HG03469 (cell line): Measurements from ENCODE around the gene PMM1.
"Not testable (repeated sequence)": the region's sequence is repeated elsewhere in the genome, so short reads cannot be mapped to it uniquely, and the experiment has no call there.

Experiments
- ATAC-seq: cut with Tn5 transposase; IDR thresholded peaks from one replicate; pipeline ENCODE4 v1.9.1; 2021; ENCODE audit warnings: mild to moderate bottlenecking, moderate library complexity, moderate number of reproducible peaks; ENCODE audit not compliant: unreplicated experiment

PMM1 gene

DNA sequence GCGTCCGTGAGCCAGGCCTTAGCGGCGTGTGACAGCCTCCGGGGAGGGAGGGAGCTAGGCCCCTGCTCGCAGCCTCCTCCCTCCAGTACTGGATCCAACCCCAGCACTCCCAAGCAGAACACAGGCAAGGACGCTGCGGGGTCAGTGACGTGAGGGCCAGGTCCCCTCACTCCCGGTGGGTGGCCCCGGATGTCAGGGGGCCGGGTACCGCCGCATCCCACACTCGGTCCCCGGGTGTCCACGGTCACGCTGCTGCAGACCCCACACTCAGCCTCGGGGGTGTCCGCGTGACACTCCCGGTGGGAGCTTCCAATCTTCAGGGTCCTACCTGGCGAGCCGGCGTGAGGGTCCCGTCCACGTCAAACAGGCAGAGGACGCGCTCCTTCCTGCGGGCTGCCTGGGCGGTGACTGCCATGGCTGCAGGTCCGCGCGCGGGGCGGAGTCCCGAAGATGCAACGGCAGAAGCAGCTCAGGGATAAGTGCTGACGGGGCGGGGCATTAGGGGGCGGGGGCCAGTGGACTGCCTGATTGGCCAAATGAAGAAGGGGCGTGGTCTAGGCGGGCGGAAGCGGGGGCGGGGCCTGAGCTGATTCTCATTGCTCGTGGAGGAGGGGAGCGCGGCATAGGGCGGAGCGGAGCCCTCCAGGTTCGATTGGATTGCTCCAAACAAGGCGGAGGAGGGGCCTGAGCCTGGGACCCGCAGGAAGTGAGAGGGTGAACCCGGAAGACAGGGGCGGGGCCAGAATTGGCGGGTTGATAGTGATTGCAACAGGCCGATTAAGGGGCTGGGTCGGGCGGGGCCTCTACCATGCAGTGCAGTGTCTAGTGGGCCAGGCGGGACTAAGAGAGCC is at the start of gene PMM1:
TSS of gene PMM1 (minus strand) at position 450 of the 851 bp plus-strand sequence. CDS start at position 415, 35 bp downstream.
- peak; percentile 84 for ATAC-seq

DNA sequence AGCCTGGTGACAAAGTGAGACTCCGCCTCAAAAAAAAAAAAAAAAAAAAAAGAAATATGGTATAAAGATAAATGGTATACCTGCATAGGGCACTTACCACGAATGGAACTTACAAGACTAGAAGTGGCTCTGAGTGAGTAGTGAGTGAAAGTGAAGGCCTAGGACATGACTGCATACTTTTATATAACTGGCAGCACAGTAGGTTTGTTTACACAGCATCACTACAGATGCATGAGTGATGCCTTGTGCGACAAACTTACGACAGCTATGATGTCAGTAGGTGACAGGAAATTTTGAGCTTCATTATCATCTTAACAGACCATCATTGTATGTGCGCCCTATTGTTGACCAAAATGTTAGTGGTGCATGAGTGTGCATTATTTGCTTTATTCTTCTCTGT is 49.1 kb upstream of the PMM1 start:
- no peak for ATAC-seq

DNA sequence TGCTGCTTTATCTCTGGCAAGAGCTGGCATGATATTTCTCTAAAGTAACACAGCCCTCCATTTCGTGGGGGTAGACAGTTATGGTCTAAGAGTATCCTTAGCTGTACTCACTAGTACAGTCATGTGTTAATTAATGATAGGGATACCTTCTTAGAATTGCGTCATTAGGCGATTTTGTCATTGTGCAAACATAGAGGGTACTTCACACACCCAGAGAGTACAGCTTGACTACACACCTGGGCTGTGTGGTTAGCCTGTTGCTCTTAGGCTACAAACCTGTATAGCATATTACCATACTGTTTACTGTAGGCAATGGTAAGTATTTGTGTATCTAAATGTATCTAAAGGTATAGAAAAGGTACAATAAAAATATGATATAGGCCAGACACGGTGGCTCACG is 48.5 kb upstream of the PMM1 start:
- no peak for ATAC-seq

DNA sequence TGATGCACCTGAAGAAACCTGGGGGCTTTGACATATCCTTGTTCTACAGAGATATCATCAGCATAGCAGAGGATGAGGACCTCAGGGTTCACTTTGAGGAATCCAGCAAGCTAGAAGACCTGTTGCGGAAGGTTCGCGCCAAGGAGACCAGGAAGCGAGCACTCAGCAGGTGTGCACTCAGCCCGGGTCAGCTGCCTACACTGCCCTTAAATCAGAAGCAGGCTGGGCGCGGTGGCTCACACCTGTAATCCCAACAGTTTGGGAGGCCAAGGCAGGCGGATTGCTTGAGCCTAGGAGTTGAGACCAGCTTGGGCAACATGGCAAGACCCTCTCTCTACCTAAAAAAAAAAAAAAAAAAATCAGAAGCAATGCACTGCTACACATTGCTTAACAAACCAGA is 48.0 kb upstream of the PMM1 start:
- not testable (repeated sequence) for ATAC-seq

DNA sequence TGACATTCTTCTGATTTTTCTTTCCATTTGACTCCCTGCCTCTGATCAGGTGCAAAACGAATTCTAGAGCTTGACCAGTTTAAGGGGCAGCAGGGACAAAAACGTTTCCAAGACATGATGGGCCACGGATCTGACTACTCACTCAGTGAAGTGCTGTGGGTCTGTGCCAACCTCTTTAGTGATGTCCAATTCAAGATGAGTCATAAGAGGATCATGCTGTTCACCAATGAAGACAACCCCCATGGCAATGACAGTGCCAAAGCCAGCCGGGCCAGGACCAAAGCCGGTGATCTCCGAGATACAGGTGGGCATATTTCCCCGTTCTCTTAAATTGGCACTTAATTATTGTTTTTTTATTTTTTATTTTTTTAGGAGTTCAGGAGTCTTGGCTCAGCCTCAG is 46.8 kb upstream of the PMM1 start:
- no peak for ATAC-seq

DNA sequence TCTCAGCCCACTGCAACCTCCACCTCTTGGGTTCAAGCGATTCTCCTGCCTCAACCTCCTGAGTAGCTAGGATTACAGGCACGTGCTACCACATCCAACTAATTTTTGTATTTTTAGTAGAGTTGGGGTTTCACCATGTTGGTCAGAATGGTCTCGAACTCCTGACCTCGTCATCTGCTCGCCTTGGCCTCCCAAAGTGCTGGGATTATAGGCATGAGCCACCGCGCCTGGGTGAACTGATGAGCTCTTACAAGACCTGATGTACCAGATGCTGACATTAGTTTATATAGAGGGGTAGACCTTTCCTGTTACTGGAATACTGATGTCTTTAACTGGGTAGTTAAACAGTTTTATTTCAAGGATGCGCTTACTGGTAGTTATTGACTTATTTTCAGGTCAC is 45.0 kb upstream of the PMM1 start:
- ATAC-seq, result not testable (repeated sequence)

DNA sequence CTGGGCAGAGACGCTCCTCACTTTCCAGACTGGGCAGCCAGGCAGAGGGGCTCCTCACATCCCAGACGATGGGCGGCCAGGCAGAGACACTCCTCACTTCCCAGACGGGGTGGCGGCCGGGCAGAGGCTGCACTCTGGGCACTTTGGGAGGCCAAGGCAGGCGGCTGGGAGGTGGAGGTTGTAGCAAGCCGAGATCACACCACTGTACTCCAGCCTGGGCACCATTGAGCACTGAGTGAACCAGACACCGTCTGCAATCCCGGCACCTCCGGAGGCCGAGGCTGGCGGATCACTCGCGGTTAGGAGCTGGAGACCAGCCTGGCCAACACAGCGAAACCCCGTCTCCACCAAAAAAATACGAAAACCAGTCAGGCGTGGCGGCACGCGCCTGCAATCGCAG is 42.0 kb upstream of the PMM1 start:
- ATAC-seq, result not testable (repeated sequence)

DNA sequence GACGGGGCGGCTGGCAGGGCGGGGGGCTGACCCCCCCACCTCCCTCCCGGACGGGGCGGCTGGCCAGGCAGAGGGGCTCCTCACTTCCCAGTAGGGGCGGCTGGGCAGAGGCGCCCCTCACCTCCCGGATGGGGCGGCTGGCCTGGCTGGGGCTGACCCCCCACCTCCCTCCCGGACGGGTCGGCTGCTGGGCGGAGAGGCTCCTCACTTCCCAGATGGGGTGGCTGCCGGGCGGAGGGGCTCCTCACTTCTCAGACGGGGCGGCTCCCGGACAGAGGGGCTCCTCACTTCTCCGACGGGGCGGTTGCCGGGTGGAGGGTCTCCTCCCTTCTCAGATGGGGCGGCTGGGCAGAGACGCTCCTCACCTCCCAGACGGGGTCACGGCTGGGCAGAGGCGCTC is 41.5 kb upstream of the PMM1 start:
- not testable (repeated sequence) for ATAC-seq

DNA sequence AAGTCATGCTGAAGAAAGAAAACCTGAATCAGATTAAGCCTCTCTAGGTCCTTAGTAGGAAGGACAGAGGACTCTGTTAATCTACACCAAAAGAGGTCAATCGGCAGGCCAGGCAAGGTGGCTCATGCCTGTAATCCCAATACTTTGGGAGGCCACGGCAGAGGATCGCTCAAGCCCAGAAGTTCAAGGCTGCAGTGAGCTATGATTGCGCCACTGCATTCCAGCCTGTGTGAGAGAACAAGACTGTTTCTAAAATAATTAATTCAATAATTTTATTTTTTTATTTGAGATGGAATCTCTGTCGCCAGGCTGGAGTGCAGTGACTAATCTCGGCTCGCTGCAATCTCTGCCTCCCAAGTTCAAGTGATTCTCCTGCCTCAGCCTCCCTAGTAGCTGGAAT is 35.9 kb upstream of the PMM1 start:
- ATAC-seq, result no peak

DNA sequence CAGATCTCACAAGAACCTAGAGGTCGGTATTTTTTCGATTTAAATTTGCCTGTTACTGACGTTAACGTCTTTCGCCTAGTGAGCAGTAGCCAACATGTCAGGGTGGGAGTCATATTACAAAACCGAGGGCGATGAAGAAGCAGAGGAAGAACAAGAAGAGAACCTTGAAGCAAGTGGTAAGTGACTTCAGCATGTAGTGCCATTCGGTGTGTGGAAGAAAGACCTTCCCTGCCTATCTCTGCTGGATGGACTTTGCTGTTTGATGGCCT is 32.2 kb upstream of the PMM1 start:
- ATAC-seq, result no peak

DNA sequence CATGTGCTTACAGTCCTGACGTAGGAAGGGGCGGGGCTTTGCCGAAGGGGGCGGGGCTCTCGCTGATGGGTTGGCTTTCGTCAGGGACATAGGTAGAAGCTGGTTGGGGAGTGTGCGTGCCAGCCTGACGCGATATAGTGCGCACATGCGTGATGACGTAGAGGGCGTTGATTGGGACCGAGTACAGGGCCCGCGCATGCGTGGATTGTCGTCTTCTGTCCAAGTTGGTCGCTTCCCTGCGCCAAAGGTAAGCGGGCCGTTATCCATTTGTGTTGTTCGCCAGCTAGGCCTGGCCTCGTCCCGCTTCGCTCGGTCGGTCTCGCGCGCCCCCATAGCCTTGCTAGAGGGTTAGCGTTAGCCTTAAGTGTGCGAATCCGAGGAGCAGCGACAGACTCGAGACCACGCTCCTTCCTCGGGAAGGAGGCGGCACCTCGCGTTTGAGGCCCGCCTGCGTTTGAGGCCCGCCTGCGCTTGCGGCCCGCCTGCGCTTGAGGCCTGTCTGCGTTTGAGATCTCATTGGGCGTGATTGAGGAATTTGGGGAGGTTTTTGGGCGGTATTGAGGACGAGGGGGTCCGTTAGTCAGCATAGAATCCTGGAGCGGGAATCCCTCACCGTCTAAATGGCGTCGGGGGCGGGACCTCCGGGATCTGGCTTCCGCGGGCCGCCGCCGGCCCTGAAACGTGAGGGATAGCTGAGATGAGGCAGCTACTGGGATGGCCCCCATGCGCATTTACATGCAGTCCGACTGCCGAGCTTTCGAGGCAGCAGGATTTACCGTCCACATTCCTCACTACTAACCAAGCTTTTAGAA is 31.7 kb upstream of the PMM1 start, which contains the start of gene XRCC6:
TSS of gene XRCC6 (plus strand) at position 197 of the 812 bp plus-strand sequence. CDS start 710 bp downstream, outside the sequence.
- peak; percentile 67 for ATAC-seq

DNA sequence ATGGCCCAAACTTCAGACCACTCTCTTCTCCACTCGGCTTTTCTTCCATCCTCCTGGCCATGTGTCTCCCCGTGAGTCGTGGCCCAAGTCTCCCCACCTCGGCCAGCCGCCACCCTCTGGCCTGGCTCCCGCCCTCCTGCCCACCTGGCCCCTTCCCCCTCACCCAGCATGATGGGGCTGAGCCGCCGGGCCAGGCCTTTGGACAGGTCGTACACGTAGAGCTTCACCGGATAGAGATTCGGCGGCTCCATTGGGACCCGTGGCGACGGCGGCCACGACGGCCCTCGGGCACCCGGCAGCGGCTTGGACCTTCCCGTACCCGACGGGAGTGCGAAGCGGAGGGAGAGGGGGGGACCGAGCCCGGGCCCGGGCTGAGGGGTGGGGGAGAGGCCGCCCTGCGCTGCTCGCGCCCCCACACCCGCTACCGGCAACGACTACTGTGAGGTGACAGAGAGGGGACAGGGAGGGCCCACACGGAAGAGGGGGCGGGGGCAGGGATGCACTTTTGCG is 31.0 kb upstream of the PMM1 start, which contains the start of gene DESI1:
TSS of gene DESI1 (minus strand) at position 455 of the 510 bp plus-strand sequence. CDS start at position 251, 204 bp downstream.
- no peak for ATAC-seq

DNA sequence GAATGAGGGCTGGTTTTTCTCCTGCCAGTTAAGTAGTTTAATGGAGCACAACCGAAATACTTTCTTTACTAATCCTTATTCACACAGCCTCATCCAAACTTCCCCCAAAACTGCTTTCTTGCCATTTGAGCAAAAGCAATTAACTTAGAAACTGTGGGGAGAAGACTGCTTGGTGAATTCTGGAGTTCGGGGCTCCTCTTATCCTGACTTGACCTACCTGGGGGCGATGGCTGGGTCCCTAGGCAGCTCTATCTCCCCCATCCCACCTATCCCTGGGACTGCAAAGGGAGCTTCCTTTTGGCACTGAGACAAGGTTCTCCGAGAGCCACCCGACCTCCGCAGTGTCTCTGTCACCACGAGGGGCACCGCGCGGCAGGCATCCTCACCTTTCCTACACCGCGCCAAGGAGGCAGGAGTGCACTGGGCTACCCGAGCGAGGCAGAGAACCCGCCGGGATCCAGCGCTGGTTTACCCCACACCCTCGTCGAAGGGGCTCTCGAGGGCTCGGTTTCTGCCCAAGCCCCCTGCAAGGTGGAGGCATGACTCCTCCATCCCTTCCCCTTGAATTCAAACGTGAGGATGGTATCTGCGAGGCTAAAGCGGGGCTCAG is 30.4 kb upstream of the PMM1 start:
- no peak for ATAC-seq

DNA sequence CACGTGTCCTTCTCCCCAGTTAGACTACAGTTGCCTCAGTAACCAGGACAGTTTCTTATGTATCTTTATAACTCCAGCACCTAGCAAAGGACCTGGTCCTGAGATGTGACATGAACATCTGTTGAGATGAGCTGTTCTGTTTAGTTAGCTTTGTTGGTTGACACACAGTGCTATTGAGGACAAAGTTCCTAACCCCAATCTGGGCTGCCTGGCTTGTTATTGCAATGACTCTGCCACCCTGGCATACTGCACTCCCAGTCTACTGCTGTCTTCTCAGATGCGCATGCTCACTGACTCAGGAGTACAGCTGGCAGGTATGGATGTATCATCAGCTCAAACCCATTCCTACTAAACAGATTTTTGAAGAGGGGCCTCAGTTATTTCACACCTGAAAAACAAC is 23.8 kb upstream of the PMM1 start:
- ATAC-seq, result no peak

DNA sequence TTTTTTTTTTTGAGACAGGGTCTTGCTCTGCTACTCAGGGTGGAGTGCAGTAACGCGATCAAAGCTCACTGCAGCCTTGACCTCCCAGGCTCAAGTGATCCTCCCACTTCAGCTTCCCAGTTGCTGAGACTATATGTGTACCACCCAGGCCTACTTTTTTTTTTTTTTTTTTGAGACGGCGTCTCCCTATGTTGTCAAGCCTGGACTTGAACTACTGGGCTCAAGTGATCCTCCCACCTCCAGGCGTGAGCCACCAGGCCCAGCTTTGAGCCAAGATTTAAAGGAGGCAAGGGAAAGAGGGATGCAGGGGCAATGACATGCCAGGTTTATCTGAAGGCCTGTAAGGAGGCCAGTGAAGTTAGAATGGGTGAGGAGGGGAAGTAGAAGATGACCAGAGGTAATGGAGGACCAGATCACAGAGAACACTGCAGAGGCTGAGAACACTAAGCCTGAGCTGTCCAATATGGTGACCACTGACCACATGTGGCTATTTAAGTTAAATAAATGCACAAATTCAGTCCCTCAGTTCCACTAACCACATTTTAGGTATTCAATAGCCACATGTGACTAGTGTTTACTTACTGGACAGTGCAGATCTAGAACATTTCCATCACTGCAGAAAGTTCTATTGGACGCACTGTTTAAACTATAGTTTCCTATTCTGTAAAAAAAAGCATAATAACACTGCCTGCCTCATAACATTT is 23.1 kb upstream of the PMM1 start:
- no peak for ATAC-seq

DNA sequence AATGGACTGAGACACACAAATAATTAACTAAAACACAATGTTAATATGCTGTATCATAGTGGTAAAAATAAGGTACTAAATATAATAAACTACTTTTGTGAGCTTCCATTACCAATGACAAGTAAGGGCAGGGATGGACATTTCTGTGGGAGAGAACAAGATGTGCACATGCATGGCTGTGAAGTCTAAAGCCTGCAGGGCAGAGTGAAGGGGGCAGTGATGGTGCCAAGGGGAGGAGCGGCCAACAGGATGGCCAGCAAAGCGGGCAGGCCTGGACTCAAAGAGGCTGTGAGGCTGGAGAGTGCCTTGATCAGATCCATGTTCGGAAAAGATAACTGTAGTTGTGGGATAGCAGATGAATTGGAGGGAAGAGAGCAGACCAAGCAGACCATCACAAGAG is 18.7 kb upstream of the PMM1 start:
- no peak for ATAC-seq

DNA sequence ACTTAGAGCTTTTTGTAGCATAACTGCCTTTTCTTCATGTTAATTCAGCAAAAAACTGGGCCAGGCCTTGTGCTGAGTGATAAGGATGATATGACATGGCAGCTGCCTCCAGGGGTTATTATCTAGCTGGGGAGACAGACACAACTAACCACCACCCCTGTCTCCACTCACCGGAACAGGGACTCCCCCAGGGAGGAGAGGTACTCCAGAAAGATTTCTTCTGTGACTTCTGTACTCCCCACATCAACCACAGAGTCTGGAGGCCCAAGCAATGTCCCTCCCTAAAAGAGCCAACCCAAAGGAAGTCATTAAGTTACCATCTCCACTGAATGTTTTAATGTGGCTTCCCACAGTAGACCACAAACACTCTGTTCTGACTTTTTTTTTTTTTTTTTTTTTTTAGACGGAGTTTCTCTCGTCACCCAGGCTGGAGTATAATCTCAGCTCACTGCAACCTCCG is 14.3 kb upstream of the PMM1 start:
- no peak for ATAC-seq

DNA sequence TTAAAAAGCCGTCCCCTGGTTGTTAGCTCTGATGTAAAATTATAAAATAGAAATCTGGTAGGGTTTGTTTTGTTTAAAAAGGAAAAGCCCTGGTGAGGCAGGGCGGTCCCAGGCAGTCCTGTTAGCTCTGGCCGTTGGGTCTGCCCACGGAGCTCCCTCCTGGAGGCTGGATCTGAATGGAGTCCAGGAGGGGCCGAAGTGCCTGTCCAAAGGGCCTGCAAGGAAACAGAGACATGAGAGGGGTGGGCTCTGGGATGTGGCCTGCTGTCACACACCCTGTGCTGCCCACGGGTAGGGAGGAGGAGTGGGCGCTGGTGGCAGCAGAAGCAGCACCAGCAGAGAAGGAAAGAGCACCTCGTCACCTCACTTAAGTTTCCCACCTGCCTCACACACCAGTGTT is 11.3 kb upstream of the PMM1 start:
- no peak for ATAC-seq

DNA sequence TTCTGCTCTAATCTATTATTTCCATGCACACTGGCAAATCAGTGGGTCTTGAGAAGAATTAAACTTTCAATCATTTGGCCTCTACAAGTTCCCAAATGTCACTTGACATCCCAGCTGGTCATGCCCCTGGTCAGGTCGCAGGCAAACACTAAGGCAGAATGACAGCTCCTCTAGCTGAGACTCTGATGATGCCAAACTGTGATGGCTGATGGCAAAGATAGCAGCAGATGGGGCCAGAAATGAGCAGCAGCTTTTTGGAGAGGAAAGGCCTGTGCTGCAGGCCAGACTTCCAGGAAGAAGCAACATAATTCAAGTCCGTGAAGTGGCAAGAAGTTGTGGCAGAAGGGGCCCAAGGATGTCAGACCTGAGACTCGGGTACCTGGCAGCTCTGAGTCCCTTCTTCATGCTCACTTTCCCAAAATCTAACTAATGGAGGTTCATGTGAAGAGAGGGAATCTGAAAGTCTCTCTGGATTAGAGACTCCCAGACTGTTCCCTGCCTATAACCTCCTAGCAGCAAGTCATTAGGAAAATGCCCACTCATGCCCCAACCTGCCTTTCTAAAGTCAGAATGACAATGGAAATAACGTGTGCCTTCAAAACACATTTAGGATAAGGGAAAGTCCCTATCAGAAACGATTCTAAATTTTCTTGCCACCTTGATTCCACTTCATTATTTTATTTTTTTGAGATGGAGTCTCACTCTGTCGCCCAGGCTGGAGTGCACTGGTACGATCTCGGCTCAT is 9.4 kb upstream of the PMM1 start:
- ATAC-seq, result no peak

DNA sequence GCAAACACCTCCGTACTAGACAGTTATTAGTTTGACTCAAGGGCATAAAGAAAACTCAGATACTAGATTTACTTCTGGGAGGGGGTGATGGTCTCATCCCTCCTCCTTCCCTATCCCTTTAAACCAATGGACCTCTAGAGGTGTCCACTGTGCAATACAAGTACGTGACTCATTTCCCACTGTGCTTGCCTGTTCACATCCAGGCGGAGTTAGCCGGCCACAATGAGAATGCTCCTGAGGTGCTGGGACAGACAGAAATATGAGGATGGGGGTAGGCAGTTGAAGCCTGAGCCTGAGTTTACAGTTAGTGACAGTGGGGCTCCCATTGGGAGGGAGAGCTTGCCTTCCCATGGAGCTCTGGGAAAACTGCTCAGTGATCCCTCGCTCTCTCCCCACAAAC is 8.4 kb upstream of the PMM1 start:
- no peak for ATAC-seq
